ENCODE results near the gene PPP6R2.

DNA sequence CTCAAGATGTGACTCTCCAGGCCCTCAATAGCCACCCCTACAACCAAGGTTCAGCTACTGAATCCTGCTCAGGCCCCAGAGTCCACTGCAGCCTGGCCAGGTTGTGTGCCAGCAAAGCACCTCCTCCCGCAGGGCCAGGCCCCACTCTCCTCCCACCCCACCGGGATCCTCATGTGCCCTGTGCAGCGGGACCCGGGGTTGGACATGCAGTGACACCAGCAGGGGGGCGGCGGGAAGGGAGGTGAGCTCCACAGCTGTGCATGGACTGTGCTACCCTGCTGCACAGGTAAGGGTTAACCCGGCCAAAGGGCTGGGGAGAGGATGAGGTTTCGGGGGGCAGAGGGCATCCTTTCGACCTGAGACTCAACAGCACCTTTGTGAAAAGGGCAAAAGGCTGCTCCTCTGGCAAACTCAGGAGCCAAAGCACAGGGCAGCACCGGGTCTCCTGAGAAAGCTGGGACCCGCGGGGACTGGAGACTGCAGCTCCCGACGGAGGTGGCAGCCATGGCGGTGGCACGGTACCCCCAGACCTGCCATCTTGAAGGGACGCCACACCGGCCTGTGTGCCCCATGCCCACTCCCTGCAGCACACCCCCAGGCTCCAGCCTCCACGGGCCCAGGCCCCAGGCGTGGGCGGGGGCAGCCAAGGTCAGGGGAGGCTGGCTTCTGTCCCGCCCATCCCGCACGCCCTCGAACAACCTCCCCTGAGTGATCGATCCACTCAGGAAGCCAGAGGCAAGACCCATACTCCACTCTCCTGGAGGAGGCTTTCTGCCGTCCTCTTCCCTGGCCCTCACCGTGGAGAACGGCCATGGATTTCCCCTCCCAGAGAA is 46.3 kb upstream of the PPP6R2 start:
- TF ChIP-seq CTCF (conservative IDR thresholded peaks at IDR 0.05; ENCODE audit: low read length) (no peak), EZH2phosphoT487 (IDR thresholded peaks at IDR 0.05; ENCODE audit: borderline replicate concordance) (no peak)

Data from Loucy (cell line).